Caco-2 (cell line): ENCODE results near the gene FBXO47. TPM values are rescaled to one million over a fixed set of nuclear protein-coding genes. Genes with fewer than 3 reads are reported as not detected.
"Not testable (repeated sequence)": the region's sequence is repeated elsewhere in the genome, so short reads cannot be mapped to it uniquely, and the experiment has no call there.

Experiments
- BruUV-seq: library from RNA; stranded (reverse); fragments of 400-500 nt; replicated peaks from 2 replicates; lab custom pipeline; 2021; lab: Mats Ljungman, UMichigan
- CTCF ChIA-PET: fragments of 300-600 bp; sonication (Branson Sonifier 250); formaldehyde crosslinking; loops from one replicate; lab custom pipeline; 2022; ENCODE audit warnings: antibody characterized with exemption; lab: Charles Lee
- POLR2A ChIA-PET: fragments of 300-600 bp; sonication (Branson Sonifier 250); formaldehyde crosslinking; loops from one replicate; lab custom pipeline; 2022; ENCODE audit warnings: antibody characterized with exemption; lab: Charles Lee
- DNase-seq, 2 experiments: peaks; one replicate each; pipeline versions ENCODE4 v3.0.0 to v3.0.0-alpha.2; 2020 to 2022
- H3K27me3 ChIP-seq: replicated peaks from 2 replicates; pipeline ENCODE4 v1.6.0; 2011; ENCODE audit warnings: low read length; ENCODE audit not compliant: control insufficient read depth, insufficient read depth
- H3K36me3 ChIP-seq: 2 replicates; pipeline ENCODE4 v1.5.1; 2011; ENCODE audit warnings: low read length; ENCODE audit not compliant: control insufficient read depth, insufficient read depth
- H3K4me1 ChIP-seq: fragments of 250-450 bp; sonication (Bioruptor Pico); 2 replicates; pipeline ENCODE4 v1.5.1; 2020; ENCODE audit warnings: mild to moderate bottlenecking
- H3K4me3 ChIP-seq: 2 replicates; pipeline ENCODE4 v1.5.1; 2011; ENCODE audit warnings: low read depth, mild to moderate bottlenecking, control low read depth, low read length
- H3K9me3 ChIP-seq: fragments of 250-450 bp; sonication (Bioruptor Pico); 2 replicates; pipeline ENCODE4 v1.5.1; 2020; ENCODE audit warnings: mild to moderate bottlenecking, moderate library complexity
- H3K27ac Mint-ChIP-seq: one replicate; pipeline ENCODE4 v1.8.0; 2022; ENCODE audit warnings: mixed read lengths; ENCODE audit not compliant: unreplicated experiment
- H3K27me3 Mint-ChIP-seq: one replicate; pipeline ENCODE4 v1.8.0; 2022; ENCODE audit warnings: mixed read lengths; ENCODE audit not compliant: insufficient read depth, unreplicated experiment
- H3K36me3 Mint-ChIP-seq: one replicate; pipeline ENCODE4 v1.8.0; 2022; ENCODE audit warnings: mild to moderate bottlenecking, mixed read lengths; ENCODE audit not compliant: insufficient read depth, unreplicated experiment
- H3K4me1 Mint-ChIP-seq: one replicate; pipeline ENCODE4 v1.8.0; 2022; ENCODE audit warnings: low read depth, mixed read lengths; ENCODE audit not compliant: unreplicated experiment
- H3K4me3 Mint-ChIP-seq: one replicate; pipeline ENCODE4 v1.8.0; 2022; ENCODE audit warnings: mild to moderate bottlenecking, moderate library complexity, mixed read lengths; ENCODE audit not compliant: unreplicated experiment
- H3K9me3 Mint-ChIP-seq: one replicate; pipeline ENCODE4 v1.8.0; 2022; ENCODE audit warnings: mixed read lengths; ENCODE audit not compliant: unreplicated experiment
- intact Hi-C: fragments of 100-400 bp; cut with micrococcal nuclease; formaldehyde crosslinking; loops from one replicate; pipeline ENCODE4 v1.10.0; 2022; ENCODE audit not compliant: unreplicated experiment
- total RNA-seq: library from RNA; stranded (reverse); gene quantifications from 2 replicates; pipeline ENCODE4 v1.2.3, GENCODE V29; 2022
- TF ChIP-seq, protein P1 (sequence below), 2 experiments: fragments of 200-600 bp in 1 of 2; IDR thresholded peaks; 1 replicate in 1 of 2; 2 replicates in 1 of 2; pipeline versions ENCODE4 v1.5.1 to v1.8.0; 2011 to 2022; ENCODE audit warnings: antibody characterized with exemption in 1 of 2, control low read depth in 1 of 2, inconsistent platforms in 1 of 2, low read depth in 1 of 2, low read length in 1 of 2, mild to moderate bottlenecking in 1 of 2, moderate library complexity in 1 of 2; ENCODE audit not compliant: insufficient read depth in 1 of 2, severe bottlenecking in 1 of 2, unreplicated experiment in 1 of 2

FBXO47 gene
- total RNA-seq, 1 experiment from 2014 or later: not detected

DNA sequence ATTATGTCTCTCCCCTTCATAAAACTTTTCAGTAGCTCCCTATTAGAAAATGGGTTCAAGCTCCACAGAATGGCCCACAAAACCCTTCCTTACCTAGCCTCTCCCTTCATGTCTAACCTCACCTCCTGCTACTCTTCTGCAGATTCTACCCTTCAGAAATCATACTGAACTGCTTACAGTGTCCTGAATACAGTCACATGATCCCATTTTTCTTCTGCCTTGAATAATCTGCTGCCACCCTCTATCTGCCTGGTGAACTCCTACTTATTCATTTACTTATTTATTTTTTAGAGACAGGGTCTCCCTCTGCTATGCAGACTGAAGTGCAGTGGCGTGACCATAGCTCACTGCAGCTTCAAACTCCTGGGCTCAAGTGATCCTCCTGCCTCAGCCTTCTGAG is 26.8 kb downstream of the FBXO47 start:
- Histone ChIP-seq H3K9me3 (no peaks in the 10 kb centered on the region), H3K27me3 (no peaks in the 10 kb centered on the region), H3K4me3 (no peak overlapping the region), H3K36me3 (no peaks in the 10 kb centered on the region), H3K4me1 (no peaks in the 10 kb centered on the region)
- Mint-ChIP-seq H3K27me3 (peaks cover 3% of the 10 kb centered on the region), H3K36me3 (no peaks in the 10 kb centered on the region), H3K4me3 (no peak overlapping the region), H3K27ac (no peak overlapping the region), H3K4me1 (no peaks in the 10 kb centered on the region), H3K9me3 (no peaks in the 10 kb centered on the region)
- TF ChIP-seq, protein P1, sequence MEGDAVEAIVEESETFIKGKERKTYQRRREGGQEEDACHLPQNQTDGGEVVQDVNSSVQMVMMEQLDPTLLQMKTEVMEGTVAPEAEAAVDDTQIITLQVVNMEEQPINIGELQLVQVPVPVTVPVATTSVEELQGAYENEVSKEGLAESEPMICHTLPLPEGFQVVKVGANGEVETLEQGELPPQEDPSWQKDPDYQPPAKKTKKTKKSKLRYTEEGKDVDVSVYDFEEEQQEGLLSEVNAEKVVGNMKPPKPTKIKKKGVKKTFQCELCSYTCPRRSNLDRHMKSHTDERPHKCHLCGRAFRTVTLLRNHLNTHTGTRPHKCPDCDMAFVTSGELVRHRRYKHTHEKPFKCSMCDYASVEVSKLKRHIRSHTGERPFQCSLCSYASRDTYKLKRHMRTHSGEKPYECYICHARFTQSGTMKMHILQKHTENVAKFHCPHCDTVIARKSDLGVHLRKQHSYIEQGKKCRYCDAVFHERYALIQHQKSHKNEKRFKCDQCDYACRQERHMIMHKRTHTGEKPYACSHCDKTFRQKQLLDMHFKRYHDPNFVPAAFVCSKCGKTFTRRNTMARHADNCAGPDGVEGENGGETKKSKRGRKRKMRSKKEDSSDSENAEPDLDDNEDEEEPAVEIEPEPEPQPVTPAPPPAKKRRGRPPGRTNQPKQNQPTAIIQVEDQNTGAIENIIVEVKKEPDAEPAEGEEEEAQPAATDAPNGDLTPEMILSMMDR (IDR thresholded peaks at IDR 0.05; ENCODE audit: insufficient read depth in 1 of 2, low read depth in 1 of 2, low read length in 1 of 2, severe bottlenecking in 1 of 2, unreplicated experiment in 1 of 2): no peak
- intact Hi-C loops: no loop called here
- POLR2A ChIA-PET: no interaction called here
- no peak for DNase-seq
- BruUV-seq: no TSS peak
- CTCF ChIA-PET: no interaction called here

- H3K36me3 ChIP-seq: no peaks in the 10 kb centered on the region
- no peak overlapping the region for H3K4me3 ChIP-seq
- POLR2A ChIA-PET: no interaction called here
- BruUV-seq: no TSS peak
- H3K27me3 ChIP-seq: no peaks in the 10 kb centered on the region
- CTCF ChIA-PET: no interaction called here
- Mint-ChIP-seq H3K27ac (no peak overlapping the region), H3K4me3 (no peak overlapping the region), H3K4me1 (no peaks in the 10 kb centered on the region), H3K36me3 (no peaks in the 10 kb centered on the region), H3K27me3 (peaks cover 3% of the 10 kb centered on the region), H3K9me3 (no peaks in the 10 kb centered on the region)
- intact Hi-C loops: no loop called here
- H3K4me1 ChIP-seq: no peaks in the 10 kb centered on the region
- DNase-seq: no peak
- TF ChIP-seq, protein P1 (IDR thresholded peaks at IDR 0.05; ENCODE audit: insufficient read depth in 1 of 2, low read depth in 1 of 2, low read length in 1 of 2, severe bottlenecking in 1 of 2, unreplicated experiment in 1 of 2): no peak
- H3K9me3 ChIP-seq: no peaks in the 10 kb centered on the region
These were observed 27.2 kb downstream of the FBXO47 start for GRCh38 chr17:38939987-38940386.

DNA sequence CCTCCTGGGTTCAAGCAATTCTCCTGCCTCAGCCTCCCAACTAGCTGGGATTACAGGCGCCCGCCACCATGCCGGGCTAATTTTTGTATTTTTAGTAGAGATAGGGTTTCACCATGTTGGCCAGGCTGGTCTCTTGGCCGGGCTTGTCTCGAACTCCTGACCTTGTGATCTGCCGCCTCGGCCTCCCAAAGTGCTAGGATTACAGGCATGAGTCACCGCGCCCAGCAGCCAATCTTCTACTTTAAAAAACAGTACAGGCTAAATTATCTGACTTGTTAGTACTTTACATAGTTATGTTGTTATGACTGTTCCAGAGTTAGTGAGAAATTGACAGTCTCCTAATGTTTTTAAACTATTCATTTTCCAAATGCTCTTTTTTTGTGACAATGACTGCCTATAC is 33.2 kb downstream of the FBXO47 start:
- CTCF ChIA-PET, H3K4me3 ChIP-seq, H3K36me3 ChIP-seq: not testable (repeated sequence)

GRCh38 chr17:38930782-38931181 is 36.4 kb downstream of the FBXO47 start:
- H3K36me3 Mint-ChIP-seq, H3K4me3 Mint-ChIP-seq, H3K27me3 ChIP-seq, intact Hi-C loops, H3K4me3 ChIP-seq, H3K9me3 ChIP-seq, BruUV-seq, H3K4me1 Mint-ChIP-seq, CTCF ChIA-PET, H3K9me3 Mint-ChIP-seq, H3K36me3 ChIP-seq, DNase-seq, POLR2A ChIA-PET, H3K4me1 ChIP-seq, H3K27ac Mint-ChIP-seq, H3K27me3 Mint-ChIP-seq: not testable (repeated sequence)

More for the DNA sequence above, 33.2 kb downstream of the FBXO47 start:
- H3K9me3 Mint-ChIP-seq, H3K27ac Mint-ChIP-seq, BruUV-seq, H3K4me3 Mint-ChIP-seq, DNase-seq, H3K36me3 Mint-ChIP-seq, intact Hi-C loops, H3K27me3 ChIP-seq, H3K9me3 ChIP-seq, POLR2A ChIA-PET, H3K4me1 ChIP-seq, H3K4me1 Mint-ChIP-seq, H3K27me3 Mint-ChIP-seq: not testable (repeated sequence)
